IPS-11a (cell line): ENCODE results near the gene ST6GALNAC6.
"Not testable (repeated sequence)": the region's sequence is repeated elsewhere in the genome, so short reads cannot be mapped to it uniquely, and the experiment has no call there.

Source experiments
- H3K4me3 ChIP-seq: one replicate; pipeline ENCODE4 v1.5.1; 2013; ENCODE audit warnings: low read depth, low read length, control low read depth

Gene ST6GALNAC6

GRCh38 chr9:127875306-127875966 is 24.0 kb downstream of the ST6GALNAC6 start:
- no peak overlapping the region for H3K4me3 ChIP-seq

- H3K4me3 ChIP-seq: no peak overlapping the region
Measured at GRCh38 chr9:127874301-127875221, 24.8 kb downstream of the ST6GALNAC6 start.

GRCh38 chr9:127873886-127874285 is 25.5 kb downstream of the ST6GALNAC6 start:
- H3K4me3 ChIP-seq: no peak overlapping the region

- no peak overlapping the region for H3K4me3 ChIP-seq
Measured at GRCh38 chr9:127873223-127873691, 26.1 kb downstream of the ST6GALNAC6 start.

- no peak overlapping the region for H3K4me3 ChIP-seq
Measured at GRCh38 chr9:127872369-127873222, 26.8 kb downstream of the ST6GALNAC6 start.

GRCh38 chr9:127871531-127871930 is 27.9 kb downstream of the ST6GALNAC6 start:
- no peak overlapping the region for H3K4me3 ChIP-seq

GRCh38 chr9:127870887-127871286 is 28.5 kb downstream of the ST6GALNAC6 start:
- no peak overlapping the region for H3K4me3 ChIP-seq

GRCh38 chr9:127870153-127870491 is 29.3 kb downstream of the ST6GALNAC6 start:
- not testable (repeated sequence) for H3K4me3 ChIP-seq

GRCh38 chr9:127869310-127870152 is 29.9 kb downstream of the ST6GALNAC6 start:
- no peak overlapping the region for H3K4me3 ChIP-seq

GRCh38 chr9:127868278-127868902 is 31.0 kb downstream of the ST6GALNAC6 start:
- H3K4me3 ChIP-seq: no peak overlapping the region

- H3K4me3 ChIP-seq: no peak overlapping the region
Measured at GRCh38 chr9:127867356-127868277, 31.8 kb downstream of the ST6GALNAC6 start.

GRCh38 chr9:127866535-127866934 is 32.9 kb downstream of the ST6GALNAC6 start:
- H3K4me3 ChIP-seq: no peak overlapping the region

- no peak overlapping the region for H3K4me3 ChIP-seq
Measured at GRCh38 chr9:127865645-127866464, 33.5 kb downstream of the ST6GALNAC6 start.

- no peak overlapping the region for H3K4me3 ChIP-seq
Measured at GRCh38 chr9:127863191-127863621, 36.2 kb downstream of the ST6GALNAC6 start.

GRCh38 chr9:127862075-127863011 is 37.1 kb downstream of the ST6GALNAC6 start:
- H3K4me3 ChIP-seq: no peak overlapping the region

GRCh38 chr9:127860779-127861178 is 38.6 kb downstream of the ST6GALNAC6 start:
- H3K4me3 ChIP-seq: no peak overlapping the region

GRCh38 chr9:127860260-127860659 is 39.1 kb downstream of the ST6GALNAC6 start:
- H3K4me3 ChIP-seq: no peak overlapping the region
